Occipital lobe (tissue), 2 donors: Measurements from ENCODE around the gene ATP6V0A4. TPM values are rescaled to one million over a fixed set of nuclear protein-coding genes. Genes with fewer than 3 reads are reported as not detected.
A peak's percentile ranks its signal among the peaks of the same experiment; 100 is the strongest.
"Not testable (repeated sequence)": the region's sequence is repeated elsewhere in the genome, so short reads cannot be mapped to it uniquely, and the experiment has no call there.

Source experiments
- DNase-seq: peaks from one replicate; lab custom pipeline; 2025; lab: John Stamatoyannopoulos, UW
- total RNA-seq: library from RNA; depleted of rRNA; stranded (reverse); fragments of >200 nt; gene quantifications from one replicate; pipeline ENCODE4 v1.2.3, GENCODE V29; 2014

The ATP6V0A4 gene
- total RNA-seq = 1.2 TPM

GRCh38 chr7:138797715-138798320 lies at the start of gene ATP6V0A4, which contains the start of gene TMEM213:
Gene ATP6V0A4 (minus strand): TSS chr7:138798196. CDS start chr7:138771247, 26,949 bp downstream.
Gene TMEM213 (plus strand): TSS chr7:138797994. CDS start chr7:138798105, 111 bp downstream.
- no peak for DNase-seq

- DNase-seq = no peak
These were observed 47.7 kb upstream of the ATP6V0A4 start for GRCh38 chr7:138845711-138846110.

- DNase-seq = no peak
These were observed 45.9 kb upstream of the ATP6V0A4 start for GRCh38 chr7:138843632-138844580.

- no peak for DNase-seq
These were observed 44.1 kb upstream of the ATP6V0A4 start for GRCh38 chr7:138842111-138842510.

GRCh38 chr7:138838166-138838565 lies 40.2 kb upstream of the ATP6V0A4 start:
- DNase-seq = no peak

GRCh38 chr7:138837627-138838026 lies 39.6 kb upstream of the ATP6V0A4 start:
- peak; percentile 2 for DNase-seq

- DNase-seq = no peak
These were observed 37.1 kb upstream of the ATP6V0A4 start for GRCh38 chr7:138835087-138835486.

- DNase-seq = no peak
These were observed 36.6 kb upstream of the ATP6V0A4 start for GRCh38 chr7:138834583-138834982.

GRCh38 chr7:138833596-138833995 lies 35.6 kb upstream of the ATP6V0A4 start:
- no peak for DNase-seq

GRCh38 chr7:138832966-138833365 lies 35.0 kb upstream of the ATP6V0A4 start:
- no peak for DNase-seq

GRCh38 chr7:138829335-138829734 lies 31.3 kb upstream of the ATP6V0A4 start:
- DNase-seq = no peak

- DNase-seq = no peak
These were observed 30.3 kb upstream of the ATP6V0A4 start for GRCh38 chr7:138828302-138828701.

- no peak for DNase-seq
These were observed 27.2 kb upstream of the ATP6V0A4 start for GRCh38 chr7:138825049-138825721.

GRCh38 chr7:138822867-138823535 lies 25.0 kb upstream of the ATP6V0A4 start:
- no peak for DNase-seq

GRCh38 chr7:138821912-138822311 lies 23.9 kb upstream of the ATP6V0A4 start:
- DNase-seq = no peak

- no peak for DNase-seq
These were observed 21.6 kb upstream of the ATP6V0A4 start for GRCh38 chr7:138819625-138820024.

GRCh38 chr7:138816650-138817049 lies 18.7 kb upstream of the ATP6V0A4 start:
- DNase-seq = no peak

GRCh38 chr7:138814816-138815332 lies 16.9 kb upstream of the ATP6V0A4 start:
- no peak for DNase-seq

GRCh38 chr7:138813945-138814344 lies 15.9 kb upstream of the ATP6V0A4 start:
- DNase-seq = no peak

GRCh38 chr7:138811327-138811726 lies 13.3 kb upstream of the ATP6V0A4 start:
- not testable (repeated sequence) for DNase-seq

- DNase-seq = no peak
These were observed 11.3 kb upstream of the ATP6V0A4 start for GRCh38 chr7:138809346-138809745.
